Lung (tissue), 12 donors: ENCODE results near the gene CDK8. TPM values are rescaled to one million over a fixed set of nuclear protein-coding genes. Genes with fewer than 3 reads are reported as not detected.

Experiments
- ATAC-seq: fragments of 200-7000 bp; cut with Tn5 transposase; one replicate; pipeline ENCODE4 v1.9.1; 2020; ENCODE audit warnings: moderate number of reproducible peaks; ENCODE audit not compliant: insufficient read depth, low FRiP score
- DNase-seq, 3 donors: peaks; one replicate each; pipeline ENCODE4 v3.0.0-alpha.2; 2013 to 2017
- H3K27ac ChIP-seq, 2 donors: one replicate each; pipeline ENCODE4 v1.5.1; 2013; ENCODE audit warnings: mild to moderate bottlenecking in 2 of 2, moderate library complexity in 2 of 2, control low read depth in 1 of 2, inconsistent platforms in 1 of 2, low read depth in 1 of 2, low read length in 1 of 2
- H3K27me3 ChIP-seq, 3 donors: one replicate each; pipeline ENCODE4 v1.5.1; 2013; ENCODE audit warnings: low read length in 2 of 3; ENCODE audit not compliant: control insufficient read depth in 3 of 3, insufficient read depth in 3 of 3
- H3K36me3 ChIP-seq, 4 donors: one replicate each; pipeline ENCODE4 v1.5.1; 2013; ENCODE audit warnings: low read length in 4 of 4, mild to moderate bottlenecking in 1 of 4, moderate library complexity in 1 of 4; ENCODE audit not compliant: control insufficient read depth in 4 of 4, insufficient read depth in 4 of 4
- H3K4me1 ChIP-seq, 5 donors: one replicate each; pipeline ENCODE4 v1.5.1; 2013; ENCODE audit warnings: low read length in 5 of 5, mild to moderate bottlenecking in 2 of 5, moderate library complexity in 1 of 5; ENCODE audit not compliant: control insufficient read depth in 5 of 5, insufficient read depth in 5 of 5
- H3K4me3 ChIP-seq: one replicate; pipeline ENCODE4 v1.5.1; 2013; ENCODE audit warnings: mild to moderate bottlenecking, control low read depth, moderate library complexity
- H3K9ac ChIP-seq, 2 donors: one replicate each; pipeline ENCODE4 v1.5.1; 2013; ENCODE audit warnings: low read length in 2 of 2, control low read depth in 1 of 2; ENCODE audit not compliant: insufficient read depth in 1 of 2
- H3K9me3 ChIP-seq, 4 donors: one replicate each; pipeline ENCODE4 v1.5.1; 2013; ENCODE audit warnings: low read length in 3 of 4, mild to moderate bottlenecking in 1 of 4, moderate library complexity in 1 of 4; ENCODE audit not compliant: control insufficient read depth in 4 of 4, insufficient read depth in 3 of 4
- WGBS, 2 donors: extraction: QIAGEN DNeasy Blood & Tissue Kit; methylation state at CpG; one replicate each; pipeline ENCODE4 v1.1.7; 2013; 5-methylcytosine and 5-hydroxymethylcytosine counted together
- polyA plus RNA-seq, 2 donors: library from polyadenylated mRNA; stranded (reverse); fragments of 200-250 nt; gene quantifications; one replicate each; pipeline ENCODE4 v1.2.1, GENCODE V29; 2013
- total RNA-seq, 2 donors: library from RNA; depleted of rRNA in 1 of 2; stranded (reverse); fragments of >200 nt in 1 of 2; gene quantifications; one replicate each; pipeline ENCODE4 v1.2.1, GENCODE V29; 2014 to 2021
- TF ChIP-seq, protein P1 (sequence below): IDR thresholded peaks from 2 replicates; pipeline ENCODE4 v1.5.1; 2012; ENCODE audit warnings: mild to moderate bottlenecking; ENCODE audit errors: control extremely low read depth, extremely low read depth
- donor health status: control.
- donor health status: control.
- donor health status: Bipolar disorder and iron deficiency.
- donor health status: healthy.
- donor health status: DM: yes; HTN: yes; CAD: no.

The CDK8 gene
- total and polyA plus RNA-seq, 4 donors, result 7.1 to 12.7 (median 9.6) TPM

DNA sequence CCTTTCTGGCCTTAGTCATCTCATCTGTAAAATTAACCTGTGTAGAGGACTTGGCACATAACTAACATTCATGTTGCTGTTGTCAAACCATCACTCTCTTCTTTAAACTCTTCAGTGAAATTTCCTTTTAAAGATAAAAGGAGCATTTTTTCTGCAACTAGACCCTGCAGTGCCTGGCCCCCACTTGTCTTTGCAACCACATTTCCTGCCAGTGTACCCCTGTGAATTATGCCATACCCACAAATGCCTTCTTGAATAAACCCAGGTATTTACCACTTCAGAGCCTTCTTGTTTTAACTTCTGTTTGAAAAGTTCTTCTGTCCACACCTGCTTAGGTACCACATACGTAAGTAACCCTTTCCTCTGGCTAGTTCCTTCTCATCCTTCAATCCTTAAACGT, 118.8 kb downstream of the CDK8 start:
- TF ChIP-seq, protein P1, sequence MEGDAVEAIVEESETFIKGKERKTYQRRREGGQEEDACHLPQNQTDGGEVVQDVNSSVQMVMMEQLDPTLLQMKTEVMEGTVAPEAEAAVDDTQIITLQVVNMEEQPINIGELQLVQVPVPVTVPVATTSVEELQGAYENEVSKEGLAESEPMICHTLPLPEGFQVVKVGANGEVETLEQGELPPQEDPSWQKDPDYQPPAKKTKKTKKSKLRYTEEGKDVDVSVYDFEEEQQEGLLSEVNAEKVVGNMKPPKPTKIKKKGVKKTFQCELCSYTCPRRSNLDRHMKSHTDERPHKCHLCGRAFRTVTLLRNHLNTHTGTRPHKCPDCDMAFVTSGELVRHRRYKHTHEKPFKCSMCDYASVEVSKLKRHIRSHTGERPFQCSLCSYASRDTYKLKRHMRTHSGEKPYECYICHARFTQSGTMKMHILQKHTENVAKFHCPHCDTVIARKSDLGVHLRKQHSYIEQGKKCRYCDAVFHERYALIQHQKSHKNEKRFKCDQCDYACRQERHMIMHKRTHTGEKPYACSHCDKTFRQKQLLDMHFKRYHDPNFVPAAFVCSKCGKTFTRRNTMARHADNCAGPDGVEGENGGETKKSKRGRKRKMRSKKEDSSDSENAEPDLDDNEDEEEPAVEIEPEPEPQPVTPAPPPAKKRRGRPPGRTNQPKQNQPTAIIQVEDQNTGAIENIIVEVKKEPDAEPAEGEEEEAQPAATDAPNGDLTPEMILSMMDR, result no peak
- Histone ChIP-seq H3K9me3 (no peaks in the 10 kb centered on the region), H3K27me3 (no peaks in the 10 kb centered on the region), H3K4me3 (no peak overlapping the region), H3K9ac (no peak overlapping the region), H3K4me1 (peaks cover 0 to 15% (median 0%) of the 10 kb centered on the region in 5 donors), H3K27ac (no peak overlapping the region), H3K36me3 (peaks cover 0 to 4% (median 0%) of the 10 kb centered on the region in 4 donors)
- ATAC-seq (no peak), DNase-seq (no peak)
- 90 to 95% methylated on average over 2 of the region's 2 CpGs for WGBS, 2 donors

DNA sequence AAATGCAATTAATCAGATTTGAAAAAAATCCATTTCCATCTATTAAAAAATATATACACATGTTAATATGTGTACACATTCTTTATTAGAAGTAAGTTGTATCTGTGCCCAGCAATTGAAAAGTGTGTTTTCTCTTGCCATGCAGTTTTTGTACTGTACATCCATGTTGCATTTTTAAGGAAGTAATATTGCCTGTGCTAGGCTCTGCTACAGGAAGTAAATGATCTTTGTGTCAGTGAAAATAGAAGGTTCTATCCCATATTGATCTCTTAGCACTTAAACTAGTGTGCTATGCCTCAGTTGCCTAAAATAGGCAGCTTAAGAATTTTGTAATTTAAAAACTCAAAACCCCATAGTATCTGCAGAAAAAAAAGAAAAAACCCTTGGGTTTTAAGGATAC, 122.5 kb downstream of the CDK8 start:
- Histone ChIP-seq H3K9ac (no peak overlapping the region), H3K4me1 (no peaks in the 10 kb centered on the region), H3K9me3 (no peaks in the 10 kb centered on the region), H3K27me3 (no peaks in the 10 kb centered on the region), H3K36me3 (peaks cover 0 to 4% (median 0%) of the 10 kb centered on the region in 4 donors), H3K4me3 (no peak overlapping the region), H3K27ac (no peak overlapping the region)
- DNase-seq (no peak), ATAC-seq (no peak)
- TF ChIP-seq, protein P1, result no peak

DNA sequence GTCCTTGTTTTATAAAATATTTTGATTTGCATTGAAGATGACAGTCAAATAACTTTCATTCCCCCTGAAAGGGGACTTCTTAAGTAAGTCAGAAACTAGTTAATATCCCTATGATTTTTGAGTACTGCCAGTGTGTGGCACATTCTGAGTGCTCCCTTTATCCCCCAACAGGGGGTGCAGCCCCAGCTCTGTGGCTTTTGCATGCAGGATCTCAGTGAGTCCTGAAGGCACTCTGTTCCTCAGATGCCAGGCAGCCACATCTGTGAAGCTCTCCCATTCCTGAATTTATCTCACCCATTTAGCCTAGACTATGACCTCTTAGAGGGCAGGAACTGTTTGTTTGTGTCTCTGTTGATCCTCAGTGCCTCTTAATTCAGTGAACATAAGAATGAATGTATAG, 123.1 kb downstream of the CDK8 start:
- H3K36me3 ChIP-seq, result peaks cover 0 to 4% (median 0%) of the 10 kb centered on the region in 4 donors
- TF ChIP-seq, protein P1, result no peak
- H3K27ac ChIP-seq, result no peak overlapping the region
- DNase-seq (peak in 1 of 3 donors; percentile 12), ATAC-seq (no peak)
- H3K9ac ChIP-seq, result no peak overlapping the region
- H3K4me3 ChIP-seq, result no peak overlapping the region
- H3K9me3 ChIP-seq, result no peaks in the 10 kb centered on the region
- no peaks in the 10 kb centered on the region for H3K27me3 ChIP-seq
- H3K4me1 ChIP-seq, result peaks cover 0 to 2% (median 0%) of the 10 kb centered on the region in 5 donors

DNA sequence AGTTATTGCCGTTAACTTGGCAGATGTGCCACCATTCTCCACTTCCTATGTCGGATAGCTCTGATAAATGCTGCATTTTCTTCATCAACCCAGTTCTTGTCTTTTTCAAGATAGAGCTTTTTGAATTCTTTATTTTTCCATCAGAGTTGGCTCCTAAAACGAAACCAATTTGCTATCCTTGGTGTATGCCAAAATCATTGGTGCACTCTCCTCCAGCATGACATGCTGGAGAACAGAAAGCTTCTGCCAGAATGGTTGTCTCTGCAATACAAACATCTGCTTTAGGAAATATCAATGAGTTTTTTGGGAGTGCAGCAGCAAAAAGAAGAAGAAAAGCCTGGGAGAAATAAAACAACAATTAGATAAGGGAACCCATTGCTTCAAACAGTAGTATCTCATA, 124.2 kb downstream of the CDK8 start:
- no peak overlapping the region for H3K4me3 ChIP-seq
- 87 to 94% methylated on average over 3 of the region's 3 CpGs for WGBS, 2 donors
- TF ChIP-seq, protein P1, result no peak

More for the DNA sequence above, 124.2 kb downstream of the CDK8 start:
- ATAC-seq, result no peak
- peaks cover 0 to 2% (median 0%) of the 10 kb centered on the region in 5 donors for H3K4me1 ChIP-seq
- no peak overlapping the region for H3K9ac ChIP-seq
- H3K27ac ChIP-seq, result no peak overlapping the region
- no peaks in the 10 kb centered on the region for H3K27me3 ChIP-seq
- H3K36me3 ChIP-seq, result peaks cover 0 to under 1% (median 0%) of the 10 kb centered on the region in 4 donors
- peak in 1 of 3 donors; percentile 11 for DNase-seq
- H3K9me3 ChIP-seq, result no peaks in the 10 kb centered on the region
